HG02763 (cell line): ENCODE measurements around the gene MPZL1.

Experiments used
- ATAC-seq: cut with Tn5 transposase; IDR thresholded peaks from one replicate; pipeline ENCODE4 v1.9.1; 2021; ENCODE audit warnings: mild to moderate bottlenecking, moderate library complexity; ENCODE audit not compliant: unreplicated experiment

The MPZL1 gene

DNA sequence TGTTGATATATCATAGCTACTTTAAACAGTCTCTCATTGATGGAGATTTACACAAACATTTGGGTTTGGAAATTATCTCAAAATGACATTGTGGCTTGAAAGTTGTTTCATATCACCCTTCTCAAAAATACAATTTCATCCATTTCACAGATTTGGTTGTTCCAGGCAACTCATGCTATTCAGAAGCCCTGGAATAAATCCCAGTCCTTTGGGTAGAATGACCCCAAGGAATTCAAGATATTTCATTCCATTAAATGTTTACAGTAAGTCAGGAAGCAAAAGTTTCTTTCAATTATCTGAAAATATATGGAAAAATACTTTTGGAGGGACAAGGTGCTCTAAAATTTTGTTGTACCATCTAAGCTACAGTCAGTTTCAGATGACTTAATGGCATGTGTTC lies 27.1 kb downstream of the MPZL1 start:
- no peak for ATAC-seq

DNA sequence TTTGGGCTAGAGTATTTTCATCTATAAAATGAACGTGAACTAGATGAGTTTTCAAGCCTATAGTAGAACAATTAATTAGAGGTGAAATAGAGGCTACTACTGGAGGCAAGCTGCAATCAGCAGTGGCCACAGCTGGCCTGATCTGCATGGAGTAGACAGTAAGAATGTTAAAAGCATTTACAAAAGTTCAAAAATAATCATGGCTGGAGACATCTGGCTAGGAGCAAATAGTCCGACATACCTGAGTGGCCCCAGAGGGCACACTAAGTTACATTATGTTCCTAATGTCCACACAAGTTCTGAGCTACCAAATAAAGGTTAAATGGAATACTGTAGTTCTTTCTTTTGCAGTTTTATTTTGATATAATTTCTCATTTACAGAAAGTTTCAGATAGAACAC lies 28.0 kb downstream of the MPZL1 start:
- ATAC-seq, result no peak

DNA sequence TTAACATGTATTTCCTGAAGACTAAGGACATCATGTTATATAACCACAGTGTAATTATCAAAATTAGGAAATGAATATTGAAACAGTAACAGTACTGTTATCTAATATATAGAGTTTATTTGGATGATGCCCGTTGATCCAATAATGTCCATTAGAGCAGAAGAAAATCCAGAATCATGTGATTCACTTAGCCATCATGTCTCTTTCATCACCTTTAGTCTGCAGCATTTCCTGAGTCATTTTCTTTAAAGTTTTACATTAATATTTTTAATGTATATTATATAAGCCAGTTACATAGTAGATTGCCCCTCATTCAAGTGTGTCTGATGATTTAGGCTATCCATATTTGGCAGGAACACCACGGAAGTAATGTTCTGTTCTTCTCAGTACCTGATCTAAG lies 28.9 kb downstream of the MPZL1 start:
- ATAC-seq, result no peak

DNA sequence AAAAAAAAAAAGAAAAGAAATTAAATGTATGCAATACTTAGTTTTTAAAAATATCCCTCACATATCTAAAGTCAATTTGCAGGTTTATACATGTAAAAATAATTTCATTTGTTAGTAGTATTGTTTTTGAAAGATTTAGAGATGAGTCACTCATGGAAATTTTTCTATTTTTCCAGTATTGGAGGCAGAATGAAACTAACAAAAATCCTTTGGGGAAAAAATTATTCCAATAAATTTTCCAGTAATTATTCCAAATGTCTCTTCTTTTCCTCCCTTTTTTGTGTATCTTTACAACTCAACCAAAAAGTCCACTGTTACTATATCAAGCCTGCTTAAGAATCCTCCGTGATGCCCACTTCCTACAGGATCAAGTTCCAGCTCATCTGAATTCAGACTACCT lies 29.9 kb downstream of the MPZL1 start:
- no peak for ATAC-seq

DNA sequence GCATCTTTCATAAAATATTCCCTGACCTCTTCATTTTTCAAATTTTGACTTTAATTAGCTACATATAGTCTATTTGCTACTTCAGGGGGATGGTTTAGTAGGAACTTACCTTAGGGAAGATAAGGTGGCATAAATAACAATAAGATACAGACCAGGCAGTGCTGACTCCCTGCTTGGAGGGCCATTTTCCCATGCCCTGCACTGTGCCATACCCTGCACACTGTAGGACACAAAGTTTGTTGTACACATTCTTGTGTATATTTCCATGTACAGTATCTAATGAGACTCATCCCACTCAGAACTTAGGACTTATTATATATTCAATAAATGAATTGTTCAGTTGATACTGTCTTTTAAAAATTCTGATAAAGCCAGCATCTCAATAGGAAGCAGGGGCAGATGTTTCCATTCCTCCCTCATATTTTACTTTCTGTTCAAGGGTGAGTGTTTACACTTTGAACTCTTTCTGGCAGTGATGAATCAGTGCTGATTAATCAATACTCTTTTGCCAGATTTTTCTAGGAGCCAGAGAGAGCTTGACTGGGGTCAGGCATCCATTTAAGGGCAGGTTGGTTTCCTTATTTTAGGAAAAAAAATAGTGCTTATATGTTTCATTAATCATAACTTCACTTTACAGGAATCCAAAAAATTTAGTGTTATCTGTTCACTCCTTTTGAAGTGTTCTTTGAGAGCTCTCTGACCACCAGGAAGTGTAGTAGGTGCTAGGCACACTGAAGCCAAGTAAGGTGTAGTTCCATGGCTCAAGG lies 30.6 kb downstream of the MPZL1 start:
- no peak for ATAC-seq

DNA sequence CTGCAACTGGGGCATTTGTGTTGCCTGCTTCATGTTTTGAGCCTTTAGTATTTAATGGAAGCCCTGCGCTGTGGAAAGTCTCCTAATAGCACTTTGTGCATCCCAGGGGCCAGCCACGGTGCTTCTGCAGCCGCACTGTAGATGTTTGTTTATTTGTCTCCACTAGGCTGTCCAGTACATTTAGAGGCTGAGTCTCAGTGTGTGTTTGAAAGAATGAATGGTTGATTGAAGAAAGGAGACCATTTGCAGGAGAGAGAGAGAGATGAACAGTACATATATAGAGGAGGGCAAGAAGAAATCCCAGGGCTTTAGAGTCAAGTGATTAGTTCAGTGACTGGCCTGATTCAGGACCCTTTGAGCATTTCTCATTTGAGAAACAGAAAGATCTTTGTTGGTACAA lies 33.9 kb downstream of the MPZL1 start:
- no peak for ATAC-seq

DNA sequence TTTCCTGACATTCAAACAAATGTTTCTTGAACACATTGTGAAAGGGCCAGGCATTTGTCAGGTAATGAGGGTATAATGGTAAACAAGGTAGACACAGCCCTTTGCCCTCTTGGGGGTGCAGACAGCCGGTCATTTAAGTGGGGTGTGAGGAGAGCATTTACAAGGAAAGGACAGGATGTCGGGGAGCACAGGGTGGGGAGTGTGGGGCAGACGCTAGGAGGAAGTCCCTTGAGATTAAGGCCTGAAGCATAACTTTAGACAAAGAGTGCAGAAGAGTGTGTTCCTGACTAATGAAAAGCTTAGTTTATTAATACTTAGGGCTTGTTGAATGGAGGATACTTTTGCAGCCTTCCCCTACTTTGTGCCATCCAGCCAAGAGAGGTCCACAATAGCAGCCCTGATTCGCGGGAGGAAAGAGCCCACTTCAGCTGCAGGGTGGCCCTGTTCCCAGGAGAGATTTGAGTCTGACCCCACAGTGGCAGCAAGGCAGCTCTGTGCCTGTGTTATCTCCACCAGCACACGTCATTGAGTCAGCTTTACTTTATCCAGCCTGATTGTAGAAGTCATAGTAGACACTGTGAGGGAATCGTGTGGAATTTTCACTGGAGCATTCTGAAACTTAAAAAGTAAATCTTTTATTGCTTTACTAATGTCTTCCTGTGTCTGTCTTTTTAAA lies 35.1 kb downstream of the MPZL1 start:
- no peak for ATAC-seq

DNA sequence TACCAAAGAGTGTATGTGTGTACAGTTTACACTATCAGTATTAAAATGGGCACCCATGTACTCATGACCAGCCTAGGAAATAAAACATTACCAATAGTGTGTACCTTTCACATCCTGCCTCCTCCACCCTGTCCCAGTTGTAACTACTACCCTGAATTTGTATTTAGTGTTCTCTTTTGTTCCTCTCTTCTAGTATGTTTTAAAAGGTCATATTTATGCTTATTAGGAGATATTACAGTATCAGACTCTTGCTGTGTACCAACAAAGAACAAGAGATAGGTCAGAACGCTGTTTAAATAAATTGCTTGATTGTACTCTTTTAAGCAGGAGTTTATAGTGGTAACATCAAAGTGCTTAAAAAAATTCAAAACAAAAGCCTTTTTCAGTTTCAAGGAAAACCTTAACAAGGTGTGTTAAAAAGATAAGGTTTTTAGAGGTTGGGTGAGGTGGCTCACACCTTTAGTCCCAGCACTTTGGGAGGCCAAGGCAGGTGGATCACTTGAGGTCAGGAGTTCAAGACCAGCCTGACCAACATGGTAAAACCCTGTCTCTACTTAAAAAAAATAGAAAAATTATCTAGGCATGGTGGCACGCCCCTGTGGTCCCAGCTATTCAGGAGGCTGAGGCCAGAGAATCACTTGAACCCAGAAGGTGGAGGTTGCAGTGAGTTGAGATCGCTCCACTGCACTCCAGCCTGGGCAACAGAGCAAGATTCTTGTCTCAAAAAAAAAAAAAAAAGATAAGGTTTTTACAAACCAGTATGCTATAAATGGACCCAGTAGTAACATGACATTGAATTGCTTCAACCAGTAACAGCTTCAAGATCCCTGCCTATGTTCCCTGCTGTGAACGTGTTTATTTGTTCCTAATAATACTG lies 35.9 kb downstream of the MPZL1 start:
- no peak for ATAC-seq

DNA sequence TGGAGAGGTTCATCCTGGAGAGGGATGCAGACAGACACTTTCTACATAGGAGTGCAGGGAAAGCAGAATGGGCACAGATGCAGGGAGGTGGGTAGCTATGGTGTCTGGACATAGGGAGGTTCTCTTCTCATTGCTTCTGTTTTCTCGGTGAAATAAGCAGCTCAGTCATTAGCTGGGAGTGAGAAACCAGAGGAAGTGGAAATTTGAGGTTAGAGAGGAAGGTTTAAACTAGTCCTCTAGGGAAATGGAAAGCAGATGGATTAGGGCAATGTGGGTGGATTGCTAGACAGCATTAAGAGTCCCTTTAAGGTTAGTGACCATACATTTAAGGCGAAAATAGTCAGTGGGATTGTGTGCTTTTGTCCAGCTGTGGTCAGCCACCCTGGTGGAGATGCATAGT lies 39.6 kb downstream of the MPZL1 start:
- ATAC-seq, result no peak

DNA sequence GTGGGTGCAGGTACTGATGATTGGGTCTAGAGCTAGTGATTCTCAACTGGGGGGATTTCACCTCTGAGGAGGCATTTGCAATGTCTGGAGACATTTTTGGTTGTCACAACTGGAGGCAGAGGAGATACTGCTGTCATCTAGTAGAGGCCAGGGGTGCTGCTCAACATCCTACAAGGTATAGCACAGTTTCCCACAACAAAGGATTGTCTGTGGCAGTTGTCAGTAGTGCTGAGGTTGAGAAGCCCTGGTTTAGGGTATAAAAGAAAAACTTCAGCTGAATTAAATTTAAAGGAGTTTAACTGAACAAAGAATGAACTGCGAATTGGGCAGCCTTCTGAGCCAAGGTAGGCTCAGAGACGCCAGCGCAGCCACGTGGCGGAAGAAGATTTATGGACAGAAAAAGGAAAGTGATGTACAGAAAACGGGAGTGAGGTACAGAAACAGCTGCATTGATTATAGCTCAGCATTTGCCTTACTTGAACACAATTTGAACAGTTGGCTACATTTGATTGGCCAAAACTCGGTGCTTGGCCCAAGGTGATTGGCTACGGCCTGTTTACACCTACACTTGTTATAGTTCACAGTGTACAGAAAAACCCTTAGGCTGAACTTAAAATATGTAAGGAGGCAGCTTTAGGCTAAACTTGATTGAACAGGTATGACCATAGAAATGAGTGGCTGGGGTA lies 40.4 kb downstream of the MPZL1 start:
- no peak for ATAC-seq

DNA sequence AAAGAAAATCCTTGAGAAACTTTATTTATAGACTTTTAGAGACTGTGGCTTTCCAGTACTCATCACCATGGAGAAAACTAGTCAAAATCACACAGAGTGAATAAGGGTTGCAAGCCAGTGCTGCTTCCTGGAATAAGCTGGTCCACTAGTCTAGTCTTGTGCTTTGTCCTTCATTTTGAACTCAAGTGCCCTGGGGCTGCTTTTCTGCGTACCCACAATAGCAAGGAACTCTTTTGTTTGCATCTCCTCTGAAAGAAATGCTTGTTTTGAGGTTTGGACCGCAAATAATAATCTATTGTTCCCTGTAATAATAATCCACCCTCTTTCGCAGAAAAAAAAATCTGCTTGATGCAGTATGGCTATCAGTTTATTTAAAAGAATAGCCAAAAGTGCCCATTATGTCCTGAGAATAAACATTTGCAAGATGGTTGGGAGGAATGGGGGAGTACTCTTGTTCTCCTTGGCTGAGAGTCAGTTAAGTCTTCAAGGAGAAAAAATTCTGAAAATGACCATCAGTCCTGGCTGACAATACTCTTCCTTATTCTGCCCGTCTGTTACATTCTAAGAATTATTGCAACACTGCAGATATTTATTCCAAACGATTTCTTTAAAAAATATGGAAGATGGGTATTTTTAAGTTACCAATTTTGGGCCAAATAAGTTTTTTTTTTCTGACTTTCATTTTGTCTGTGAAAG lies 41.9 kb downstream of the MPZL1 start:
- ATAC-seq, result no peak

DNA sequence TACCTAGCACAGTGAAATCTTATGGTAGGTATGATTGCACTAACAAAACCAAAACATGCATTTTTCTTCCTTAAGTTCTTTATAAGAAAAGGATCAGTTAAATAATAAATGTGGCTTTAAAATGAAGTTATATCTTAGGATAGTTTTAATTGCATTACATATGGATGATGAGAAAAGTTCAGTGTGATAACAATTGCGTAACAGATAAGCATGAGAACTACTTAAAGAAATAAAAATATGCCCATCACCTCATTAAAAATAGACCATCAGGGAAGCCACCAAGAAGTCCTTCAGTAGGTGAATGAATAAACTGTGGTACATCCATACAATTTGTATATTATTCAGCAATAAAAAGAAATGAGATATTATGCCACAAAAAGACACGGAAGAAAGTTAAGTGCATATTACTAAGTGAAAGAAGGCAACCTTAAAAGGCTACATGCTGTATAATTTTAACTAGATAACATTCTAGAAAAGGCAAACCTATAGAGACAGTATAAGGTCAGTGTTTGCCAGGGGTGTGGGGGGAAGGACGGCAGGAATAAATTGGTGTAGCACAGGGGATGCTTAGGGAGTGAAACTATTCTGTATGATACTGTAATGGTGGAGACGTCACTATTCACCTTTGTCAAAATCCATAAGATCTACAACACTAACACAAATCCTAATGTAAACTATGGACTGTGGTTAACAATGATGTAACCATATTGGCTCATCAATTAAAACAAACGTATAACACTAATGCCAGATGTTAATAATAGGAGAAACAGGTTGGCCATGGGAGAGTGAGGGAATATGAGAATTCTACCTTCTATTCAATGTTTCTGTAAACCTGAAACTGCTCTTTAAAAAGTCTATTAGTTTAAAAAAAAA lies 42.9 kb downstream of the MPZL1 start:
- no peak for ATAC-seq

DNA sequence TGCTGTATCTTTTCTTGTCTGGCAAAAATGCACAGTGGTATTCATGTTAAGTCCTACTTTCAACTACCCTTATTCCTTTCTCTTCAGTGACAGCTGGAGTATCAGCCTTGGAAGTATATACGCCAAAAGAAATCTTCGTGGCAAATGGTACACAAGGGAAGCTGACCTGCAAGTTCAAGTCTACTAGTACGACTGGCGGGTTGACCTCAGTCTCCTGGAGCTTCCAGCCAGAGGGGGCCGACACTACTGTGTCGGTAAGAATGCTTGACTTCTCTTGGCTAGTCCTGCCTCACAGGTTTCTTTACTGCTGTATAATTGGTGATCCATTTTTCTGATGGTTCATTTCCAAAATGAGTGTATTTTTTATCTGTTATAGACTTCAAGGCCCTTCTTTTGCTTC lies 43.7 kb downstream of the MPZL1 start:
- ATAC-seq, result no peak

DNA sequence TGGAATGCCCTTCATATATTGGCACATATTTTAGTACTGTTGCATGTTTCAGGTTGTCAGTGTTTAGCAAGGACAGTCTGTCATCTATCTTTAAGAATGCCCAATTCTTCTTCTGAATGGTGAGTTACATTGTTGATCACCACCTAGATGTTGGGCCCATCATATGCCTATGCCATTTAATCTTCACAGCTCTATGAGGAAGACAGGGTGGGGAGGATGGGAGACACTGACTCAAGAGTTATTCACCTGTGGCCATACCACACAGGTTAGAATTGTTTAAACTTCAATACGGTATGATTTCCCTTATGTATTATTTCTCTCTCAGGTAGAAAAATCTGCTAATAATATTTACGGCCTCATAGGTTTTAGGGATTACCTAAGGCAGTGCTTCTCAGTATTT lies 44.8 kb downstream of the MPZL1 start:
- ATAC-seq, result no peak

DNA sequence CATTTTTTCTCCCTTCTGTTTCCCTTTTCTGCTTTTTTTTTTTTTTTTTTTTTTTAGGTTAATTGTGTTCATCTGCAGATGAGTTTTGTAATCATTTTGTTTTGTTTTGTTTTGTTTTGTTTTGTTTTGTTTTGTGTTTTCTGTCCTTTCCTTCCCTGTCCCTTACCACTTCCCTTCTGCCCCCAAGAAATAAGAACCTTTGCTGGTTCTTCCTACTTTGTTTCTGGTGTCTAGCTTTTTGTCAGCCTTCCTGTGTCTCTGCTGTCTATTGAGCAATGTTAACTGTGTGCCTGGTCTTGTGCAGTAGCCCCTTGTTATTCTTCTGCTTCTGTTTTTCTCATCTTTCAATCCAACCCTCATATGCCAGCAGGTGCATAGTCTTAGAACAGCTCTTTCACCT lies 46.0 kb downstream of the MPZL1 start:
- ATAC-seq, result no peak

DNA sequence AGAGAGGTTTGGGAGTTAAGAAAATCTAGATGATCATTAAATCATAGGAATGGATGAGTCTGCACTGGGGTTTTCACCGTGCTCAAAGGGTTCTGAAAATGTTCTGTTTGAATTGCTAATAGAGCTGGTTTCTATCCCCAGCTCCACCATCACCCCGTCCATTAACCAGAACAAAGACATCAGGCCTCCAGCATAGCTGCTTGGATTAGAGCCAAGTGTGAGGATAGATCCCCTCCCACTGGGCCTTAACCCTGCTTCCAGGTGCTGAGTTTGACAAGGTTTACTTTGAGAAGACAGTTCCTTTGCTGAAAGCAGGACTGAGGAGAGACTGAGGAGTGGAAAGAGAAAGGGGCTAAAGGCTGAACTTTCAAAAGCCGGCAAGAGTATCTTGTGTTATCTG lies 48.3 kb downstream of the MPZL1 start:
- no peak for ATAC-seq

DNA sequence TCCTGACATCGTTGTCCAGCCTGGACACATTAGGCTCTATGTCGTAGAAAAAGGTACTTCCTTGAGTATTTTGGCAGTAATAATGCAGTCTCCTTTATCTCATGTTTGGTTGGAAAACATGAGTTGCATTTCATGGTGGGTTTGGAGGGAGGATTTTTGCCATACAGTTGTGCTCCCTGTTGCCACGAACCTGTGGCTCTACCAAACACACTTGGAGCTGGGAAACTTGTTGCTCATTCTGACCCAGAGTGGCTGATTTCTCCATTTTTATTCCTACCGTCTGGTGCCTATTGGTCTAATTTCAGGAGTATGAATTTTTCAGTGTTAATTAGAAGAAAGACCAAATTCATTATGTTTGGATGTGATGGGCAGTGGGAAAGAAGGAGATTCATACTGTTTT lies 50.7 kb downstream of the MPZL1 start:
- no peak for ATAC-seq

DNA sequence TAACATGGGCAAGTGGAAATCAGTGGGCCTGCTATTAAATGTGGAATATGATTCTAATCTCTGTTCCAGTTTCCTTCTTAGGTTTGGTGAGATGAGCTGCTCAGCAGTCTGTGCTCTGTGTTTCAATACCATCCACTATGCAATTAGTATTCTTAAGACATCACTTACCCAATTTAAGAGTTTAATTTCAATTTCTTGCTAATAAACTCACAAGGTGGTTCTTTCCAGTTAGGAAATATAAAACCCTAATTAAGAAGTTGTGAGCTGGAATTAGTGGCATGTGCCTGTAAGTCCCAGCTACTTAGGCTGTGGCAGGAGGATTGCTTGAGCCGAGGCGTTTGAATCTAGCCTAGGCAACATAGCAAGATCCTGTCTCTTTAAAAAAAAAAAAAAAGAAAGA lies 51.7 kb downstream of the MPZL1 start:
- ATAC-seq, result no peak

DNA sequence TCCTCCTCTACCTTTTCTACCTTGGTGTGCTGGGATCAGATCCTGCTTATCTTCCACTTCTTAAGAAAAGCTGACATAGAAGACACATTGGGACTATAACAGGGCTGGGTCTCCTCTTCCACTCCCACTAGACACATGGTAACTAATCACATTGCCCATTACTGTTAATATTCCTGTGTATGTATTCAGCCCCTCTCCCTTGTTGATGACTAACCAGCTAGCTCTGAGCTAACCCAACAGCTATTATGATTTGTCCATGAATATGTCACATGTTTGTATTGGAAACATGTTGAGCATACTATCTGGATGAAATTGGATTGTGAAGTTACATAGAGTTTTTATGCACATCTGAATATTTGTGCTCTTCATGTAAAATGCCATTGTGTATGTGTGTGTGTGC lies 52.9 kb downstream of the MPZL1 start:
- ATAC-seq, result no peak

DNA sequence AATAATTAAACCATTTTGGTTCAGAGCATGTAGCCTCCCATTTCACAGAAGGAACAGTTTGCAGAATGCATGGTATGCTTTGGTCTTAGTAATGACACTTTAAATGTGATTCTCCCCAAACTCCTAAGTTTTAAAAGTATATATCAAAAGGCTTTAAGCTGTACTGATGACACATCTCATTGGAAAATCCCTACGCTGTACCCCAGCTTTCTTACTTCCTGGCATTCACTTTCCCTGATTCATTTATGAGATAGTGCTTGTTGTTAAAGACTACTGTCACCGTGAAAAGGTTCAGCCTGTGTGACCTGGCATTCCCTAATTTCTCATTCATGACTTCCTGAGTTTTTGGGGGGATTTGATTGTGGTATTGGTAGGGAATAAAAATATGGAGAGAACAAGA lies 53.4 kb downstream of the MPZL1 start:
- ATAC-seq, result no peak
